Small intestine (tissue), 7 donors: Measurements from ENCODE around the gene SORBS1. TPM values are rescaled to one million over a fixed set of nuclear protein-coding genes. Genes with fewer than 3 reads are reported as not detected.

Source experiments
- DNase-seq, 2 donors: peaks; one replicate each; pipeline versions ENCODE4 v3.0.0 to v3.0.0-alpha.2; 2013
- FAIRE-seq: peaks from 2 replicates; lab custom pipeline; 2012; peaks lifted over from hg19 to GRCh38; lab: Jason Lieb, UNC
- H3K27ac ChIP-seq, 3 donors: one replicate each; pipeline ENCODE4 v1.5.1; 2013; ENCODE audit warnings: low read length in 2 of 3, mild to moderate bottlenecking in 2 of 3, control low read depth in 1 of 3, inconsistent platforms in 1 of 3, low read depth in 1 of 3, moderate library complexity in 1 of 3
- H3K27me3 ChIP-seq, 3 donors: one replicate each; pipeline ENCODE4 v1.6.1; 2013; ENCODE audit warnings: low read length in 3 of 3, inconsistent platforms in 1 of 3; ENCODE audit not compliant: control insufficient read depth in 3 of 3, insufficient read depth in 3 of 3
- H3K36me3 ChIP-seq, 3 donors: one replicate each; pipeline ENCODE4 v1.6.1; 2013; ENCODE audit warnings: low read length in 3 of 3, inconsistent platforms in 1 of 3, low read depth in 1 of 3, mild to moderate bottlenecking in 1 of 3, moderate library complexity in 1 of 3; ENCODE audit not compliant: control insufficient read depth in 3 of 3, insufficient read depth in 2 of 3
- H3K4me1 ChIP-seq, 3 donors: one replicate each; pipeline ENCODE4 v1.6.1; 2013; ENCODE audit warnings: low read length in 2 of 3, inconsistent platforms in 1 of 3, low read depth in 1 of 3, mild to moderate bottlenecking in 1 of 3, moderate library complexity in 1 of 3; ENCODE audit not compliant: control insufficient read depth in 3 of 3, insufficient read depth in 2 of 3
- H3K4me3 ChIP-seq, 3 donors: one replicate each; pipeline ENCODE4 v1.5.1; 2013; ENCODE audit warnings: low read length in 3 of 3, control low read depth in 1 of 3, inconsistent platforms in 1 of 3, low read depth in 1 of 3, mild to moderate bottlenecking in 1 of 3, moderate library complexity in 1 of 3
- H3K9me3 ChIP-seq, 2 donors: one replicate each; pipeline ENCODE4 v1.6.1; 2013; ENCODE audit warnings: low read depth in 1 of 2, low read length in 1 of 2; ENCODE audit not compliant: control insufficient read depth in 2 of 2, insufficient read depth in 1 of 2
- WGBS, 3 donors: extraction: QIAGEN DNeasy Blood & Tissue Kit; methylation state at CpG; one replicate each; pipeline ENCODE4 v1.1.7; 2013; 5-methylcytosine and 5-hydroxymethylcytosine counted together
- polyA plus RNA-seq, 4 donors: library from polyadenylated mRNA; stranded (reverse) in 3 of 4; unstranded in 1 of 4; fragments of 200-250 nt in 3 of 4; fragments of 120-200 nt in 1 of 4; gene quantifications; one replicate each; pipeline versions ENCODE4 v1.2.1 to v1.2.3, GENCODE V29; 2013
- donor health status: healthy with polysubstance abuse.
- donor health status: control.
- donor health status: control.
- donor health status: Bipolar disorder and iron deficiency.
- donor health status: healthy.

SORBS1 gene
- polyA plus RNA-seq, 4 donors: 4.9 to 35.5 (median 20.1) TPM

DNA sequence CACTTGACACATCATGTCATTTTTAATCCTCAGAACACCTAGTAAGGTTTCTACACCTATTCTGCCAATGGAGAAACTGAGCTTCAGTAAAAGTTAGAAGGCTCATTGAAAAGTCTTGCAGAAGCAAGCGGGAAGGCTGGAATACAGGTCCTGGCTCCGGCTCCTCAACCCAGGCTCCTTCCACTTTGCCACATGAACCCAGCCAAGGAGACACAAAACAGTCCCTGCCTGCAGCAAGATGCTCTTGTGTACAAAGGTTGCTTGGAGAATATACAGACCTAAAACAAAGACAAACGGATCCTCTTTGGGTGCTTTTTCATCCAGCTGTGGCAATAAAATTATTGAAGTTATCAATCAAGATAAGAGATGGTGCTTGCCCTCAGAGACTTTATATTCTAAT is 106.8 kb downstream of the SORBS1 start:
- H3K9me3 ChIP-seq: no peaks in the 10 kb centered on the region
- peaks cover 0 to 13% (median 0%) of the 10 kb centered on the region in 3 donors for H3K4me1 ChIP-seq
- 72 to 85% (median 74%) methylated on average over 3 of the region's 3 CpGs for WGBS, 3 donors
- no peaks in the 10 kb centered on the region for H3K27me3 ChIP-seq
- no peak overlapping the region for H3K27ac ChIP-seq
- DNase-seq: no peak
- no peak overlapping the region for H3K4me3 ChIP-seq
- FAIRE-seq: no peak
- peaks cover 0 to 1% (median 0%) of the 10 kb centered on the region in 3 donors for H3K36me3 ChIP-seq

DNA sequence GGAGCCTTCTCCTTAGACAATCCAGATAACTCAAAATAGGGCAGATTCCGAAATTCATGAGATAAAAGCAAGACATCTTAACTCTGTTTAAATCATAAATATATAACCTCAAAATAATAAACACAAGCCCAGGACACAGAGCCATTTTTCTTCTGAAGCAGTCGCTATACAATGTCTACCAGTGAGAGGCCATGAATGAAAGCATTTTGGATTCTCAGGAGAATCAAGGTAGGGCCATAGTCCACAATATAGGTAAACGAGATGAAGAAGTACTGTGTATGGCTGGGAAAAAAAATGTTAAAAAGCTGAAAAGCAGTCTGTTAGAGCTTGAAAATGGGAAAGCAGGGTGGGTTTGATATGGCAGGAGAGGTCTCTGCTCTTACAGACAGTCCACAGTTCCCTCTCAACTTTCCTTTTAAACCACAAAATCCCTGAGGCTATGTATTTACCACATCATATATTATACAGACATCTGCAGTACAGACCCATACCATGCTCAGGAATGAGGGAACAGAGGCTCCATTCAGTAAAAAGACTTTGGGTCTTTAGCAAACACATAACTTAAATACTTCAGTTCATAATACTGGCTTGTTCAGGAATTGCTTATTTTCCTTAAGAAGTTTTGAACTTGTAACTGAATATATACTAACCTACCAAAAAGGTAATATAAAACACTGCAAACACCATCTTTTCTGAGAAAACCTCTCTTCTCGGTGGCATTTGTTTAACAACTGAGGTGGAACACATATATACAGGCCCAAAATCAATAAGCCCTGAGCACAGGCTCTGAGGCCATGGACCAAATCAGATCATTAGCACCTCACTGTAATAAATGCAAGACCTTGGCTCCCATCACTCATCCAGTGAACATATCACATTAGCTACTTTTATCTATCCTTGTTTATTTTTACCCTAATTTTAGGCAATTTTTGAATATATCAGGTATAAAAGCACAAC is 109.3 kb downstream of the SORBS1 start:
- Histone ChIP-seq H3K36me3 (no peaks in the 10 kb centered on the region), H3K27ac (peak overlapping the region in 1 of 3 donors; percentile 45), H3K4me3 (no peak overlapping the region), H3K27me3 (no peaks in the 10 kb centered on the region), H3K4me1 (peaks cover 0 to 7% (median 0%) of the 10 kb centered on the region in 3 donors), H3K9me3 (no peaks in the 10 kb centered on the region)
- no peak for FAIRE-seq
- 66 to 68% (median 67%) methylated on average over 4 of the region's 4 CpGs for WGBS, 3 donors
- no peak for DNase-seq

DNA sequence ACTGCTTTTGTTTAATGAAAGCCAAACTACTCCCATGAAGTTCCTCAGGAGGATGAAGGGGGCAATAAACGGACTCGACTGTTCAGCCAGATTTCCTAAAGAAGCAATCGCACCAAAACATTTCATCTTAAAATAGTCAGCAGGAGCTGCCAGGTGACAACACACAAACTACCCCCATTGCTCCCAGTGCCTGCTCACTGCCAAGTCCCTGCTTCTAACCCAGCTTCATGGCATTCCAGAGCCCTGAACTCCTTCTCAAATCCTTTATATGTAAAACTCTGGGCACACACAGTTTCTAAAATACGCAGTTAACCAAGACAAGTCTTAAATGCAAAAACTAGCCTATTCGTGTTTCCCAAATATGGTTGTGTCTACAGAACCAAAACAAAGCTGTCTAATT is 110.0 kb downstream of the SORBS1 start:
- H3K4me3 ChIP-seq: no peak overlapping the region

DNA sequence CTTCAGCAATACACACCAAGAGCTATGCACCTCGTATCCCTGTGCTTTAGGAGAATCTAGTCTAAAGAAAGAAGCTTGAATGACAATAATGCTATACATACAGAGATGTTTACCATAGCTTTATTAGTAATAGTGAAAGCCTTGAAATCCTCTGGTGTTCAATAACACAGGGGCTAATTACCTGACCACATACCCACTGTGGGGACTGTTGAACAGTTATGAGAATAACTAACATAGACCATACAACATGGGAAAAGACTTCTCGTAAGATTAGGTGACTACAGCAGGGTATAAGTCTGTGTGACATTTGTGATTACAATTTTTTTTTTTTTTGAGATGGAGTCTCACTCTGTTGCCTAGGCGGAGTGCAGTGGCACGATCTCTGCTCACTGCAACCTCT is 111.0 kb downstream of the SORBS1 start:
- Histone ChIP-seq H3K36me3 (no peaks in the 10 kb centered on the region), H3K9me3 (no peaks in the 10 kb centered on the region), H3K27ac (no peak overlapping the region), H3K4me1 (peaks cover 0 to 15% (median 4%) of the 10 kb centered on the region in 3 donors), H3K27me3 (no peaks in the 10 kb centered on the region), H3K4me3 (no peak overlapping the region)
- WGBS, 3 donors: 85 to 93% (median 90%) methylated on average over 4 of the region's 4 CpGs
- no peak for DNase-seq
- no peak for FAIRE-seq

More for the DNA sequence above, 110.0 kb downstream of the SORBS1 start:
- 68 to 88% (median 72%) methylated on average over 5 of the region's 5 CpGs for WGBS, 3 donors
- Histone ChIP-seq H3K27ac (peak overlapping the region in 1 of 3 donors; percentile 40), H3K4me1 (peaks cover 0 to 8% (median 4%) of the 10 kb centered on the region in 3 donors), H3K27me3 (no peaks in the 10 kb centered on the region), H3K36me3 (no peaks in the 10 kb centered on the region), H3K9me3 (no peaks in the 10 kb centered on the region)
- DNase-seq: no peak
- FAIRE-seq: no peak

DNA sequence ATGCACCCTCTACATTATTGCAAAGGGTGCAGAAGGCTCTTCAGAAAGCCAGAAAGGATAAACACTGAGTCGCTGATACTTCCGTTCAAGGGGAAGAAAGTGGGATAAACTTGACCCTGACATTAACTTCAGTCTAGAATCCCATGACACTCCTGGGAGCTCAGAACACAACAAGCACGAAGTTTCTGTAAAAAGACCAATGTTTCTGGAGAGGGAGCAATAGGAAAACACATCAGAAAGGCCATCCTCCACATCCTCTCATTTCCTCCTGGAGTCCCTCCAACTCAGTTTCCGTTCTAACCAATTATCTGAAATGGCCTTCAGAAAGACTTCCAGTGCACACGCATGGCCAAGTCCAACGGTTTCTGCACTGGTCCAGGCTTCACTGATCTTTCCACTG is 113.5 kb downstream of the SORBS1 start:
- Histone ChIP-seq H3K27ac (peak overlapping the region in 2 of 3 donors; percentile 0 to 2), H3K27me3 (no peaks in the 10 kb centered on the region), H3K9me3 (no peaks in the 10 kb centered on the region), H3K36me3 (no peaks in the 10 kb centered on the region), H3K4me1 (peaks cover 0 to 16% (median 4%) of the 10 kb centered on the region in 3 donors), H3K4me3 (no peak overlapping the region)
- 39 to 49% (median 45%) methylated on average over 6 of the region's 6 CpGs for WGBS, 3 donors
- FAIRE-seq (no peak), DNase-seq (no peak)

DNA sequence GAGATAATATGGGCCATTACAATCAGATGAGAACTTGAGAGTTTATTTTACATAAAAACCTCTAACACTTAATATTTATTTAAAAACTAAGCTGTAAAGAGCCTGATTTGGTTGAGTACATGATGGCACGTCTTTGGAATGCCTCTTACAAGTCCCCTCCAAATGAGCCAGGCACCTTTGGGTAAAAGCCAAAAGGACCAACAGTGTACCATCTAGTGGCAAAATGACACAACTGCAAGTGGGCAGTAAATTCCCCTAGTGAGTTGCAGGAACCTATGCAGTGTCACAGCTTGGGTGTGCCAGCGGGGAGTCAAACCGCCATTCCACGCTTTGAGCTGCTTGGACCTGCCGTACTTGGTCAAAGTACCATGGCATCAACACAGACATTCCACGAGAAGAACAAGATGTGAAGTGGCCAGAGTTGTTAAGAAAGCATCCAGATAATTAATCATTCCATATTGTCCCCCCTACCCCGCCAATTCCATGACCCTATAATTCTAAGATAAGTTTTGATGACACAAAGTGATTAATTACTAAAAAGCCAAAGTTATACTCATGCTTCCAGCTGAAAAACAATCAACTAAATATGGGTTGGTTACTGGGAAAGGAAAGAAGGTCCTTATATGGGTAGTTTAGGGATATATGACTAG is 115.2 kb downstream of the SORBS1 start:
- peak overlapping the region in 2 of 3 donors; percentile 54 to 70 for H3K27ac ChIP-seq
- FAIRE-seq (no peak), DNase-seq (peak; percentile 70 to 75)
- WGBS, 3 donors: 18 to 33% (median 31%) methylated on average over 7 of the region's 7 CpGs
- peaks cover 0 to 9% (median 4%) of the 10 kb centered on the region in 3 donors for H3K4me1 ChIP-seq
- H3K36me3 ChIP-seq: no peaks in the 10 kb centered on the region
- no peaks in the 10 kb centered on the region for H3K27me3 ChIP-seq
- no peak overlapping the region for H3K4me3 ChIP-seq
- no peaks in the 10 kb centered on the region for H3K9me3 ChIP-seq

DNA sequence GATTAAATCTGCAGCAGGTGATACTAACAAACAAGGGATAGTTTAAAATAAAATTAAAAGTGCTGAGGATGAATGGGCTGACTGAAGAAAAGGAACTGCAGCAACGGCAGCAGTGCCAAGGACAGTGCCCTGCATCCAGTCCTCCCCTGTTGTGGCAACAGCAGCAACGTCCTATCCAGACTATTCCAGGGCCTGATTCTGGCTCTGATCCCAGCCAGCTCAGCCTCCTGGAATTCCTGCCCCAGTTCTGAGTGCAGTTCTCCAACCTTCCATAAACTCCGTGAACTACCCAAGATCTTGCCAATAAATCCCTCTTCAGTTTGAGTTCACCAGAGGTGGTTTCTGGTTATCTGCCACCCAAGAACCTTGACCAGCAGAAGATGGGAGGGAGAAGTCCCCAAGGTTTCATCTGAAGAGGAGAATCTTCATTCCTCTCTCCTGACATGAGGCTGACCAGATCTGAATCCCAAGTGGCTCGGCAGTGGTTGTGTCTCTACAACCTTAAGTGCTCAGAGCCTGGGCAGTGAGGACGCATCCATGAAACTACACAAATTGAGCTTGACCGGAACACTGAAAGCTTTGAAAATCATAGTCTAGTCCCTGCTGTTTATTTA is 115.8 kb downstream of the SORBS1 start:
- H3K4me3 ChIP-seq: no peak overlapping the region
- no peaks in the 10 kb centered on the region for H3K27me3 ChIP-seq
- H3K27ac ChIP-seq: peak overlapping the region in 2 of 3 donors; percentile 54 to 70

DNA sequence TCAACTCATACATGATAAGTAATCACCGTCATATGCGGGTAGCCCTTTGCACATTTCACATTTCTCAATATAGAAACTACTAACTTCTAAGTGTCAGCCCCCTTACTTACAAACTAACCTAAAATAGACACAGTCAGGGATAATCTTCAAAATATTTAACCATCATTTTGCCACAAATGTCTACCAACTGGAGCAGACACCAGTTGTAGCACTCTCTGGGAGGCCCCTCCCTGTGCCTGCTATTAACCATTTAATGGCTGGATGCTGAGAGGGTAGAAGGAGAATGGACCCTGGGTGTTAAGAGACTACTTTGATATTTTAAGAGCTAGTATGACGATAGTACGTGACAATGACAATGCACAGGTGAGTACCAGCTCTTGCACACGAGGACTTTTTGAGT is 116.4 kb downstream of the SORBS1 start:
- Histone ChIP-seq H3K27me3 (no peaks in the 10 kb centered on the region), H3K36me3 (peaks cover 0 to under 1% (median 0%) of the 10 kb centered on the region in 3 donors), H3K4me1 (peaks cover 0 to 9% (median 4%) of the 10 kb centered on the region in 3 donors), H3K27ac (peak overlapping the region in 1 of 3 donors; percentile 15), H3K4me3 (no peak overlapping the region), H3K9me3 (no peaks in the 10 kb centered on the region)
- DNase-seq (no peak), FAIRE-seq (no peak)
- 75 to 81% (median 80%) methylated on average over 5 of the region's 5 CpGs for WGBS, 3 donors

More for the DNA sequence above, 115.8 kb downstream of the SORBS1 start:
- no peaks in the 10 kb centered on the region for H3K9me3 ChIP-seq
- 44 to 48% (median 46%) methylated on average over 6 of the region's 6 CpGs for WGBS, 3 donors
- FAIRE-seq: no peak
- peak in 1 of 2 donors; percentile 40 for DNase-seq
- H3K36me3 ChIP-seq: no peaks in the 10 kb centered on the region
- H3K4me1 ChIP-seq: peaks cover 0 to 9% (median 4%) of the 10 kb centered on the region in 3 donors
